ENCODE measurements around the gene WNK1.
"Not testable (repeated sequence)": the region's sequence is repeated elsewhere in the genome, so short reads cannot be mapped to it uniquely, and the experiment has no call there.

WNK1 gene

GRCh38 chr12:751999-752694 is at the start of gene WNK1:
Gene WNK1, plus strand, starts transcription at chr12:752579. Its CDS starts 987 bp downstream, at chr12:753566.
- peak within 1 kb of the TSS; percentile 84 for H3K4me2 ChIP-seq (ENCODE audit: low read length)
- H3K36me3 ChIP-seq (replicated peaks; ENCODE audit: low read depth, low read length): peaks cover 31% of the 10 kb centered on the region
- no peaks in the 10 kb centered on the region for H3K9me3 ChIP-seq (ENCODE audit: insufficient read depth, low read length)
- H2AFZ ChIP-seq (ENCODE audit: low read depth, low read length): 0 out of 2 replicates have a peak within 1 kb of the TSS, but pooled peaks have one; percentile 33
- H3K27me3 ChIP-seq (ENCODE audit: low read depth, low read length): no peaks in the 10 kb centered on the region
- H3K27ac ChIP-seq (ENCODE audit: low read length): peak within 1 kb of the TSS; percentile 85
- H3K4me3 ChIP-seq (ENCODE audit: low read length): peak within 1 kb of the TSS; percentile 90
- H3K9ac ChIP-seq (ENCODE audit: low read length): peak within 1 kb of the TSS; percentile 90
- TF ChIP-seq CTCF (IDR thresholded peaks at IDR 0.05; ENCODE audit: low read depth, low read length) (no peak), EZH2phosphoT487 (IDR thresholded peaks at IDR 0.05; ENCODE audit: low read depth) (no peak)
- peaks cover 34% of the 10 kb centered on the region for H3K4me1 ChIP-seq (ENCODE audit: low read length)
- peaks cover 47% of the 10 kb centered on the region for H3K79me2 ChIP-seq (ENCODE audit: low read length)
- peaks cover 37% of the 10 kb centered on the region for H4K20me1 ChIP-seq (ENCODE audit: insufficient read depth, low read length)

GRCh38 chr12:704516-705242 is 47.7 kb upstream of the WNK1 start:
- no peak for TF ChIP-seq CTCF (IDR thresholded peaks at IDR 0.05; ENCODE audit: low read depth, low read length)
- no peak for TF ChIP-seq EZH2phosphoT487 (IDR thresholded peaks at IDR 0.05; ENCODE audit: low read depth)
- Histone ChIP-seq H3K9me3 (ENCODE audit: insufficient read depth, low read length) (peaks cover 14% of the 10 kb centered on the region), H4K20me1 (ENCODE audit: insufficient read depth, low read length) (no peaks in the 10 kb centered on the region), H3K27ac (ENCODE audit: low read length) (no peak overlapping the region), H3K36me3 (replicated peaks; ENCODE audit: low read depth, low read length) (no peaks in the 10 kb centered on the region), H3K27me3 (ENCODE audit: low read depth, low read length) (no peaks in the 10 kb centered on the region), H3K9ac (ENCODE audit: low read length) (no peak overlapping the region), H3K79me2 (ENCODE audit: low read length) (no peaks in the 10 kb centered on the region), H3K4me1 (ENCODE audit: low read length) (peaks cover 16% of the 10 kb centered on the region), H2AFZ (ENCODE audit: low read depth, low read length) (0 out of 2 replicates have a peak overlapping the region, but pooled peaks have one; percentile 74), H3K4me3 (ENCODE audit: low read length) (no peak overlapping the region), H3K4me2 (ENCODE audit: low read length) (no peak overlapping the region)

- H2AFZ ChIP-seq (ENCODE audit: low read depth, low read length); H3K4me3 ChIP-seq (ENCODE audit: low read length); H3K27me3 ChIP-seq (ENCODE audit: low read depth, low read length); H3K27ac ChIP-seq (ENCODE audit: low read length); H4K20me1 ChIP-seq (ENCODE audit: insufficient read depth, low read length); H3K4me2 ChIP-seq (ENCODE audit: low read length); H3K9ac ChIP-seq (ENCODE audit: low read length); H3K9me3 ChIP-seq (ENCODE audit: insufficient read depth, low read length); H3K36me3 ChIP-seq (replicated peaks; ENCODE audit: low read depth, low read length); H3K79me2 ChIP-seq (ENCODE audit: low read length): not testable (repeated sequence)
- peaks cover 16% of the 10 kb centered on the region for H3K4me1 ChIP-seq (ENCODE audit: low read length)
These were observed 44.3 kb upstream of the WNK1 start for GRCh38 chr12:708084-708483.

- Histone ChIP-seq H3K27ac (ENCODE audit: low read length) (no peak overlapping the region), H3K4me3 (ENCODE audit: low read length) (no peak overlapping the region), H3K9me3 (ENCODE audit: insufficient read depth, low read length) (no peaks in the 10 kb centered on the region), H2AFZ (ENCODE audit: low read depth, low read length) (no peak overlapping the region), H3K27me3 (ENCODE audit: low read depth, low read length) (no peaks in the 10 kb centered on the region), H4K20me1 (ENCODE audit: insufficient read depth, low read length) (no peaks in the 10 kb centered on the region), H3K36me3 (replicated peaks; ENCODE audit: low read depth, low read length) (no peaks in the 10 kb centered on the region), H3K4me2 (ENCODE audit: low read length) (no peak overlapping the region), H3K79me2 (ENCODE audit: low read length) (no peaks in the 10 kb centered on the region), H3K4me1 (ENCODE audit: low read length) (peaks cover 14% of the 10 kb centered on the region), H3K9ac (ENCODE audit: low read length) (no peak overlapping the region)
- TF ChIP-seq CTCF (IDR thresholded peaks at IDR 0.05; ENCODE audit: low read depth, low read length): no peak
- no peak for TF ChIP-seq EZH2phosphoT487 (IDR thresholded peaks at IDR 0.05; ENCODE audit: low read depth)
These were observed 42.8 kb upstream of the WNK1 start for GRCh38 chr12:709455-710020.
